Measurements from ENCODE around the gene AQP3.

DNA sequence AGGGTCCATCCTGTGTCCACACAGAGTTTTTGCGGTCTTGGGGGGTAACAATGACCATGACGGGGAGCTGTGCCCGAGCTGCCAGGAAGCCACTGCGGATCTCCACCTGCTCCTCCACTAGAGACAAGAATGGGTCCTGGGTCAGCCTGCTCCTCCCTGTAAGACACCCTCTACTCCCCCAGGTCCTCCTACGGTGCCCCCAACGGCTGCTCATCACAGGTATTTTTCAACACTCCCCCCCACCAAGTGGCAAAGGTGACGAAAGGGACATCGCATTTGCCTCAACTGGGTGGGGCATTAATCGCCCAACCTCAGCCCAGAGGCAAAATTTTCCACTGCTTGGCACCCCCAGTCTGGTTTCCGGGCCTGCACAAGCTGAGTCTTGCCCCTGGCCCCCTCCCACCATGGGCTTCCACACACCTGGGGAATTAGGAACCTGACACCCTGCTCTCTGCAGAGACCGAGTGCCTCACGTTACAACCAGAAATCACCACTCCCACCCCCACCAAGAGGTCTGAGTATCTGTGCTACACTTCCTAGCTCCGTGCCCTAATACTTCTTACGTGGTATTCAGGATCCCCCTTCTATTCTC is 16.7 kb upstream of the AQP3 start:
- no peak for TF ChIP-seq EP300 (IDR thresholded peaks at IDR 0.05; ENCODE audit: borderline replicate concordance)
- no peak for TF ChIP-seq TAF1 (IDR thresholded peaks at IDR 0.05; ENCODE audit: low read depth)
- TF ChIP-seq, protein P1, sequence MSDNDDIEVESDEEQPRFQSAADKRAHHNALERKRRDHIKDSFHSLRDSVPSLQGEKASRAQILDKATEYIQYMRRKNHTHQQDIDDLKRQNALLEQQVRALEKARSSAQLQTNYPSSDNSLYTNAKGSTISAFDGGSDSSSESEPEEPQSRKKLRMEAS (IDR thresholded peaks at IDR 0.05), result no peak
- no peak for TF ChIP-seq USF1 (IDR thresholded peaks at IDR 0.05)
- no peak for TF ChIP-seq EGR1 (IDR thresholded peaks at IDR 0.05)
- TF ChIP-seq YY1 (IDR thresholded peaks at IDR 0.05; ENCODE audit: low read depth), result no peak
- no peak for TF ChIP-seq CEBPB (IDR thresholded peaks at IDR 0.05)
- TF ChIP-seq ZBTB7A (IDR thresholded peaks at IDR 0.05; ENCODE audit: low read depth), result no peak

All from Ishikawa (cell line).